ENCODE results near the gene ZMIZ1.

The ZMIZ1 gene

DNA sequence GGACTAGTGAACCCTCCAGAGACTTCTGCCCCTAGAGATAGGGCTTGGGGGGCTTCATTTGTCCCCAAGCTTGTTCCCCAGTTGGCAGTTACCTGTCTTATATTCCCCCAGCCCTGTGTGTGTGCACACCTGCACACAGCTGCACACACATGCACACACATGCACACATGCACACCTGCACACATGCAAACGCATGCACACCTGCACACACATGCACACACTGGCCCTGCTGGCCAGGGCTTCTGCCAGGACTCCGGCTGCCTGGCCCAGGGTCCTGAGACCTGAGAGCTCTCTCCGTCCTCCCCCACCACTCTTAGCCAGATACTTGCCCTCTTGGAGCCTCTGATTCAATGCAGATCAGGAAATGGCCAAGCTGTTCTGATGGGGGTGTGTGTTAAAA lies 6.7 kb downstream of the ZMIZ1 start:
- TF ChIP-seq, protein P1, sequence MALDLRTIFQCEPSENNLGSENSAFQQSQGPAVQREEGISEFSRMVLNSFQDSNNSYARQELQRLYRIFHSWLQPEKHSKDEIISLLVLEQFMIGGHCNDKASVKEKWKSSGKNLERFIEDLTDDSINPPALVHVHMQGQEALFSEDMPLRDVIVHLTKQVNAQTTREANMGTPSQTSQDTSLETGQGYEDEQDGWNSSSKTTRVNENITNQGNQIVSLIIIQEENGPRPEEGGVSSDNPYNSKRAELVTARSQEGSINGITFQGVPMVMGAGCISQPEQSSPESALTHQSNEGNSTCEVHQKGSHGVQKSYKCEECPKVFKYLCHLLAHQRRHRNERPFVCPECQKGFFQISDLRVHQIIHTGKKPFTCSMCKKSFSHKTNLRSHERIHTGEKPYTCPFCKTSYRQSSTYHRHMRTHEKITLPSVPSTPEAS (tag by site-specific recombination; IDR thresholded peaks at IDR 0.05), result peak; percentile 84
- TF ChIP-seq ZNF610 (tag by site-specific recombination; IDR thresholded peaks at IDR 0.05; ENCODE audit: borderline replicate concordance) (no peak), OSR2 (tag by site-specific recombination; IDR thresholded peaks at IDR 0.05) (no peak)

DNA sequence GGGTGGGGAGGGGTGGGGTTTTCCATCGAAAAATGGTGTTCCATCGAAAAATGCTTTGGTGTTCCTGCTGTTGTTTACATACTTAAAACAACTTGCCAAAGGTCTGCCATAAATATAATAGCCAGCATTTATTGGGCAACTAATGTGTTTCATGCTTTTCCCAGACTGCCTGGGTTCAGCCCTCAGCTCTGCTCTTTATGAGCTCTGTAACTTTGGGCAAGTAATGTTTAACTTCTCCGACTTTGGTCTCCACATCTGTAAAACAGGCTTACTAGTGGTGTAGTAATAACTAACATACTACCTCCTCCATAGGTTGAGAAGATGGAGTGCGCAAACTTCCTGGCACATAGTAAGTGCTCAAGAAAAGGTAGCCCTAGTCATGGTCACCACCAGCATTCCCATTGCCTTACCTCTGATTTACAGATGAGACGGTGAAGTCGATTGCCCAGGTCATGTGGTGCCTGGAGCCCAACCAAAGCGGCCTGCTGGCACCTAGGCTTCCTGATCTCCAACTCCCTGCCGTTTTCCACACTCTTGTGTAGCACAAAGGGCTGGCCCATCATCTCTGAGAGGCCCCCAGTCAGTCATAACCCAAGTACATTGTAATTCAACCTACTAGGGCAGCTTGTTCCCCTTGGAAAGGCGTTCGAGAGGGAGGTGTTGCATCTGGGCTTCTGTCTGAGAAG lies 8.9 kb downstream of the ZMIZ1 start:
- Histone ChIP-seq H3K27ac (ENCODE audit: extremely low read depth, low read depth, low read length) (no peak overlapping the region), H3K36me3 (ENCODE audit: control insufficient read depth in 2 of 2, insufficient read depth in 1 of 2, low read length in 2 of 2) (no peaks in the 10 kb centered on the region), H3K9me3 (ENCODE audit: control insufficient read depth, insufficient read depth, low read depth, low read length) (no peaks in the 10 kb centered on the region), H3K4me1 (ENCODE audit: control insufficient read depth, insufficient read depth, low read length) (peaks cover 5% of the 10 kb centered on the region; the same call in 1 of the 2 replicates), H3K4me3 (ENCODE audit: low read depth, low read length) (no peak overlapping the region)
- TF ChIP-seq, protein P2, sequence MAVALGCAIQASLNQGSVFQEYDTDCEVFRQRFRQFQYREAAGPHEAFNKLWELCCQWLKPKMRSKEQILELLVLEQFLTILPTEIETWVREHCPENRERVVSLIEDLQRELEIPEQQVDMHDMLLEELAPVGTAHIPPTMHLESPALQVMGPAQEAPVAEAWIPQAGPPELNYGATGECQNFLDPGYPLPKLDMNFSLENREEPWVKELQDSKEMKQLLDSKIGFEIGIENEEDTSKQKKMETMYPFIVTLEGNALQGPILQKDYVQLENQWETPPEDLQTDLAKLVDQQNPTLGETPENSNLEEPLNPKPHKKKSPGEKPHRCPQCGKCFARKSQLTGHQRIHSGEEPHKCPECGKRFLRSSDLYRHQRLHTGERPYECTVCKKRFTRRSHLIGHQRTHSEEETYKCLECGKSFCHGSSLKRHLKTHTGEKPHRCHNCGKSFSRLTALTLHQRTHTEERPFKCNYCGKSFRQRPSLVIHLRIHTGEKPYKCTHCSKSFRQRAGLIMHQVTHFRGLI (tag by site-specific recombination; IDR thresholded peaks at IDR 0.05), result peak; percentile 76
- TF ChIP-seq ZNF664 (tag by site-specific recombination; IDR thresholded peaks at IDR 0.05) (peak; percentile 89), SP7 (tag by site-specific recombination; IDR thresholded peaks at IDR 0.05) (no peak)
- CTCF ChIA-PET, result interaction anchor here (4.2 kb wide), 1 partner anchor 118 kb away, joined by 17 read pairs; no protein-coding TSS in a partner anchor
- POLR2A ChIA-PET, result interaction anchor here (1.1 kb wide), 1 partner anchor 21 kb away, joined by 4 read pairs; no protein-coding TSS in a partner anchor

More for the DNA sequence above, 6.7 kb downstream of the ZMIZ1 start:
- no peaks in the 10 kb centered on the region for H3K36me3 ChIP-seq (ENCODE audit: control insufficient read depth in 2 of 2, insufficient read depth in 1 of 2, low read length in 2 of 2)
- no peaks in the 10 kb centered on the region for H3K9me3 ChIP-seq (ENCODE audit: control insufficient read depth, insufficient read depth, low read depth, low read length)
- no peak overlapping the region for H3K27ac ChIP-seq (ENCODE audit: extremely low read depth, low read depth, low read length)
- ChIA-PET POLR2A (no interaction called here), CTCF (interaction anchor here (0.7 to 4.2 kb wide), 3 partner anchors 10 to 122 kb away, joined by 3 to 17 read pairs (median 4); no protein-coding TSS in a partner anchor)
- H3K4me1 ChIP-seq (ENCODE audit: control insufficient read depth, insufficient read depth, low read length), result peaks cover 7% of the 10 kb centered on the region
- no peak overlapping the region for H3K4me3 ChIP-seq (ENCODE audit: low read depth, low read length)

DNA sequence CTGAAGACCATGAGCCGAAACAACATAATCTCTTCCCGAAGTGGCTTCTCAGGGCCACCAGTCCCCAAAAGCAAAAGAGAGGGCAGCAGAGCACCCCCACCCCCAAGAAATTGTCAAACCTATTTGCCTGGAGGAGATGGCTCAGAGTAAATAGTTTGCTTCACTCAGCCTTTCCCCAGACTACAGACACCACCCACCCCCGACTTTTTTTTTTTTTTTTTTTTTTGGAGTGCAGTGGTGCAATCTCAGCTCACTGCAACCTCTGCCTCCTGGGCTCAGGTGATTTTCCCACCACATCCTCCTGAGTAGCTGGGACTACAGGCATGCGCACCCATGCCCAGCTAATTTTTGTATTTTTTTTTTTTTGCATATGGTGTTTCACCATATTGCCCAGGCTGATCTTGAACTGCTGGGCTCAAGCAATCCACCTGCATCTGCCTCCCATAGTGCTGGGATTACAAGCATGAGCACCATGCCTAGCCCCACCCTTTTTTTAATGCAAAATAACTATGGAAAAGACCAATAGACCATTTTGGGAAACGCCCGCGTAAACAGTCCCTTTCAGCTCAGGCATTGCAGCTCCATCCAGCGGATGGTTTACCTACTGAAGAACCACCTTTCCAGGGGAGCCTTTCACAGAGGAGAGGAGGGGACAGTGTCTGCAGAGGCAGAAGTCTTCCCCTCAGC lies 9.7 kb downstream of the ZMIZ1 start:
- ChIA-PET POLR2A (interaction anchor here (0.9 to 1.1 kb wide), 2 partner anchors 11 to 20 kb away, joined by 4 to 7 read pairs; no protein-coding TSS in a partner anchor), CTCF (no interaction called here)
- H3K36me3 ChIP-seq (ENCODE audit: control insufficient read depth in 2 of 2, insufficient read depth in 1 of 2, low read length in 2 of 2), result no peaks in the 10 kb centered on the region
- H3K4me1 ChIP-seq (ENCODE audit: control insufficient read depth, insufficient read depth, low read length), result peaks cover 4% of the 10 kb centered on the region; the same call in 1 of the 2 replicates
- H3K4me3 ChIP-seq (ENCODE audit: low read depth, low read length), result no peak overlapping the region
- H3K27ac ChIP-seq (ENCODE audit: extremely low read depth, low read depth, low read length), result no peak overlapping the region
- H3K9me3 ChIP-seq (ENCODE audit: control insufficient read depth, insufficient read depth, low read depth, low read length), result no peaks in the 10 kb centered on the region
- TF ChIP-seq, protein P3, sequence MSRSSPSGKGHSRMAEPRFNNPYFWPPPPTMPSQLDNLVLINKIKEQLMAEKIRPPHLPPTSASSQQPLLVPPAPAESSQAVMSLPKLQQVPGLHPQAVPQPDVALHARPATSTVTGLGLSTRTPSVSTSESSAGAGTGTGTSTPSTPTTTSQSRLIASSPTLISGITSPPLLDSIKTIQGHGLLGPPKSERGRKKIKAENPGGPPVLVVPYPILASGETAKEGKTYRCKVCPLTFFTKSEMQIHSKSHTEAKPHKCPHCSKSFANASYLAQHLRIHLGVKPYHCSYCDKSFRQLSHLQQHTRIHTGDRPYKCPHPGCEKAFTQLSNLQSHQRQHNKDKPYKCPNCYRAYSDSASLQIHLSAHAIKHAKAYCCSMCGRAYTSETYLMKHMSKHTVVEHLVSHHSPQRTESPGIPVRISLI (tag by site-specific recombination; IDR thresholded peaks at IDR 0.05), result 0 out of 2 replicates have a peak, but pooled peaks have one; percentile 24
- TF ChIP-seq, protein P4, sequence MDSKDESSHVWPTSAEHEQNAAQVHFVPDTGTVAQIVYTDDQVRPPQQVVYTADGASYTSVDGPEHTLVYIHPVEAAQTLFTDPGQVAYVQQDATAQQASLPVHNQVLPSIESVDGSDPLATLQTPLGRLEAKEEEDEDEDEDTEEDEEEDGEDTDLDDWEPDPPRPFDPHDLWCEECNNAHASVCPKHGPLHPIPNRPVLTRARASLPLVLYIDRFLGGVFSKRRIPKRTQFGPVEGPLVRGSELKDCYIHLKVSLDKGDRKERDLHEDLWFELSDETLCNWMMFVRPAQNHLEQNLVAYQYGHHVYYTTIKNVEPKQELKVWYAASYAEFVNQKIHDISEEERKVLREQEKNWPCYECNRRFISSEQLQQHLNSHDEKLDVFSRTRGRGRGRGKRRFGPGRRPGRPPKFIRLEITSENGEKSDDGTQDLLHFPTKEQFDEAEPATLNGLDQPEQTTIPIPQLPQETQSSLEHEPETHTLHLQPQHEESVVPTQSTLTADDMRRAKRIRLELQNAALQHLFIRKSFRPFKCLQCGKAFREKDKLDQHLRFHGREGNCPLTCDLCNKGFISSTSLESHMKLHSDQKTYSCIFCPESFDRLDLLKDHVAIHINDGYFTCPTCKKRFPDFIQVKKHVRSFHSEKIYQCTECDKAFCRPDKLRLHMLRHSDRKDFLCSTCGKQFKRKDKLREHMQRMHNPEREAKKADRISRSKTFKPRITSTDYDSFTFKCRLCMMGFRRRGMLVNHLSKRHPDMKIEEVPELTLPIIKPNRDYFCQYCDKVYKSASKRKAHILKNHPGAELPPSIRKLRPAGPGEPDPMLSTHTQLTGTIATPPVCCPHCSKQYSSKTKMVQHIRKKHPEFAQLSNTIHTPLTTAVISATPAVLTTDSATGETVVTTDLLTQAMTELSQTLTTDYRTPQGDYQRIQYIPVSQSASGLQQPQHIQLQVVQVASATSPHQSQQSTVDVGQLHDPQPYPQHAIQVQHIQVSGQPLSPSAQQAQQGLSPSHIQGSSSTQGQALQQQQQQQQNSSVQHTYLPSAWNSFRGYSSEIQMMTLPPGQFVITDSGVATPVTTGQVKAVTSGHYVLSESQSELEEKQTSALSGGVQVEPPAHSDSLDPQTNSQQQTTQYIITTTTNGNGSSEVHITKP (tag by site-specific recombination; IDR thresholded peaks at IDR 0.05), result peak; percentile 46
- TF ChIP-seq ZNF747 (tag by site-specific recombination; IDR thresholded peaks at IDR 0.05) (no peak), ZNF394 (tag by site-specific recombination; IDR thresholded peaks at IDR 0.05; ENCODE audit: borderline replicate concordance) (no peak), ZNF184 (tag by site-specific recombination; IDR thresholded peaks at IDR 0.05) (no peak), ZNF548 (tag by site-specific recombination; IDR thresholded peaks at IDR 0.05) (no peak), ZNF311 (tag by site-specific recombination; IDR thresholded peaks at IDR 0.05; ENCODE audit: borderline replicate concordance) (no peak), MEIS1 (CRISPR knock-in tag; IDR thresholded peaks at IDR 0.05; ENCODE audit: borderline replicate concordance) (no peak), KLF1 (tag by site-specific recombination; IDR thresholded peaks at IDR 0.05) (peak; percentile 70), ZBTB17 (tag by site-specific recombination; IDR thresholded peaks at IDR 0.05) (no peak), ZNF391 (tag by site-specific recombination; IDR thresholded peaks at IDR 0.05; ENCODE audit: borderline replicate concordance, low read depth) (no peak), ZNF473 (tag by site-specific recombination; IDR thresholded peaks at IDR 0.05) (no peak)

All from HEK293 (cell line).